ENCODE results near the gene MAFF. TPM values are rescaled to one million over a fixed set of nuclear protein-coding genes. Genes with fewer than 3 reads are reported as not detected.
"Not testable (repeated sequence)": the region's sequence is repeated elsewhere in the genome, so short reads cannot be mapped to it uniquely, and the experiment has no call there.

The MAFF gene
- 23.4 TPM for total RNA-seq
- polyA plus RNA-seq (ENCODE audit: insufficient read depth, low read depth, low replicate concordance): 2.2 TPM
- long read RNA-seq, donor 1, partial matches to known transcripts: 0 of 1 reads
- long read RNA-seq, donor 1, other reads (novel, unspliced or antisense): 0 of 1 reads
- long read RNA-seq, donor 2: 0 reads
- long read RNA-seq, donor 3, partial matches to known transcripts: 0 of 5 reads
- long read RNA-seq, donor 3, other reads (novel, unspliced or antisense): 5 of 5 reads
- long read RNA-seq, donor 4, partial matches to known transcripts: 0 of 8 reads
- long read RNA-seq, donor 4, other reads (novel, unspliced or antisense): 7 of 8 reads
- long read RNA-seq, donor 5: 0 reads
- long read RNA-seq, donor 6: 0 reads
- long read RNA-seq, donor 7, transcript MAFF-201 (3 exons, 2,490 nt): major isoform, 45 of 50 reads
- long read RNA-seq, donor 7, partial matches to known transcripts: 0 of 50 reads
- long read RNA-seq, donor 7, other reads (novel, unspliced or antisense): 5 of 50 reads
- long read RNA-seq, donor 8, partial matches to known transcripts: 0 of 1 reads
- long read RNA-seq, donor 8, other reads (novel, unspliced or antisense): 0 of 1 reads
- long read RNA-seq, donor 9: 0 reads
- long read RNA-seq, donor 10, partial matches to known transcripts: 0 of 8 reads
- long read RNA-seq, donor 10, other reads (novel, unspliced or antisense): 6 of 8 reads

- FAIRE-seq (no peak), DNase-seq (peak; percentile 96 to 99 (median 97))
- H3K27ac ChIP-seq (ENCODE audit: low read depth in 2 of 2, low read length in 2 of 2): peak within 1 kb of the TSS; percentile 97 to 98
- H3K36me3 ChIP-seq (ENCODE audit: control insufficient read depth in 2 of 3, insufficient read depth in 3 of 3, low read length in 3 of 3): no peaks in the 10 kb centered on the region
- TF ChIP-seq CTCF (IDR thresholded peaks at IDR 0.05; ENCODE audit: borderline replicate concordance, extremely low read depth, insufficient read depth): no peak
- peaks cover 0 to 18% (median 0%) of the 10 kb centered on the region in 3 donors for H3K4me1 ChIP-seq (ENCODE audit: control insufficient read depth in 2 of 3, insufficient read depth in 2 of 3, low read depth in 1 of 3, low read length in 3 of 3)
- H3K27me3 ChIP-seq (ENCODE audit: control insufficient read depth, insufficient read depth, low read length): no peaks in the 10 kb centered on the region
- H3K9ac ChIP-seq (ENCODE audit: low read length in 3 of 3): peak within 1 kb of the TSS in 2 of 3 donors; percentile 88 to 95
- peak within 1 kb of the TSS; percentile 47 to 86 (median 83) for H3K4me3 ChIP-seq (ENCODE audit: low read length in 3 of 3)
- H3K9me3 ChIP-seq (ENCODE audit: control insufficient read depth in 2 of 3, insufficient read depth in 1 of 3, low read length in 3 of 3): no peaks in the 10 kb centered on the region
- intact Hi-C loops (cut with DNase I): no loop called here
Measured at GRCh38 chr22:38201711-38202436, at the start of gene MAFF. Gene MAFF, plus strand, starts transcription at chr22:38201994. Its CDS starts 11,860 bp downstream, at chr22:38213854.

- no peak overlapping the region for H3K4me3 ChIP-seq (ENCODE audit: low read length in 3 of 3)
- no peak overlapping the region for H3K9ac ChIP-seq (ENCODE audit: low read length in 3 of 3)
- no peaks in the 10 kb centered on the region for H3K9me3 ChIP-seq (ENCODE audit: control insufficient read depth in 2 of 3, insufficient read depth in 1 of 3, low read length in 3 of 3)
- H3K27me3 ChIP-seq (ENCODE audit: control insufficient read depth, insufficient read depth, low read length): no peaks in the 10 kb centered on the region
- no peak overlapping the region for H3K27ac ChIP-seq (ENCODE audit: low read depth in 2 of 2, low read length in 2 of 2)
- H3K4me1 ChIP-seq (ENCODE audit: control insufficient read depth in 2 of 3, insufficient read depth in 2 of 3, low read depth in 1 of 3, low read length in 3 of 3): peaks cover 0 to 3% (median 0%) of the 10 kb centered on the region in 3 donors
- H3K36me3 ChIP-seq (ENCODE audit: control insufficient read depth in 2 of 3, insufficient read depth in 3 of 3, low read length in 3 of 3): no peaks in the 10 kb centered on the region
- no peak for FAIRE-seq
- DNase-seq: peak in 3 of 5 donors; percentile 13 to 42 (median 16)
- intact Hi-C loops (cut with DNase I): no loop called here
- no peak for TF ChIP-seq CTCF (IDR thresholded peaks at IDR 0.05; ENCODE audit: borderline replicate concordance, extremely low read depth, insufficient read depth)
Measured at GRCh38 chr22:38153821-38154562, 47.8 kb upstream of the MAFF start.

GRCh38 chr22:38154563-38154915 lies 47.3 kb upstream of the MAFF start:
- H3K9me3 ChIP-seq (ENCODE audit: control insufficient read depth in 2 of 3, insufficient read depth in 1 of 3, low read length in 3 of 3); FAIRE-seq; H3K4me1 ChIP-seq (ENCODE audit: control insufficient read depth in 2 of 3, insufficient read depth in 2 of 3, low read depth in 1 of 3, low read length in 3 of 3); H3K27ac ChIP-seq (ENCODE audit: low read depth in 2 of 2, low read length in 2 of 2); H3K4me3 ChIP-seq (ENCODE audit: low read length in 3 of 3); H3K9ac ChIP-seq (ENCODE audit: low read length in 3 of 3); H3K36me3 ChIP-seq (ENCODE audit: control insufficient read depth in 2 of 3, insufficient read depth in 3 of 3, low read length in 3 of 3); DNase-seq; intact Hi-C loops (cut with DNase I); H3K27me3 ChIP-seq (ENCODE audit: control insufficient read depth, insufficient read depth, low read length): not testable (repeated sequence)

All from kidney (tissue), 22 donors.